GM23338 (cell line): ENCODE measurements around the gene ADORA1. TPM values are rescaled to one million over a fixed set of nuclear protein-coding genes. Genes with fewer than 3 reads are reported as not detected.

Experiments
- CREB1 ChIP-seq: fragments of 250-450 bp; sonication (Bioruptor Pico); IDR thresholded peaks from 2 replicates; pipeline ENCODE4 v1.5.0; 2020; ENCODE audit warnings: low read depth, mild to moderate bottlenecking, moderate library complexity
- CTCF ChIP-seq, 2 experiments: fragments of 200-600 bp in 1 of 2; sonication (generic) in 1 of 2; conservative IDR thresholded peaks; 2 replicates each; pipeline versions ENCODE4 v1.5.1 to v1.6.1; 2016 to 2017; ENCODE audit warnings: antibody characterized with exemption in 2 of 2, low read depth in 2 of 2, mild to moderate bottlenecking in 2 of 2, moderate library complexity in 1 of 2
- EZH2 ChIP-seq: fragments of 200-600 bp; sonication (generic); IDR thresholded peaks from one replicate; pipeline ENCODE4 v1.8.0; 2017; ENCODE audit warnings: antibody characterized with exemption, mild to moderate bottlenecking, low read depth; ENCODE audit not compliant: unreplicated experiment
- EZH2phosphoT487 ChIP-seq: fragments of 200-600 bp; sonication (generic); IDR thresholded peaks from one replicate; pipeline ENCODE4 v1.8.1; 2018; ENCODE audit warnings: antibody characterized with exemption; ENCODE audit not compliant: unreplicated experiment
- JUNB ChIP-seq: IDR thresholded peaks from one replicate; pipeline ENCODE4 v1.6.1; 2016; ENCODE audit warnings: antibody characterized with exemption; ENCODE audit not compliant: unreplicated experiment
- POLR2AphosphoS5 ChIP-seq: IDR thresholded peaks from 2 replicates; pipeline ENCODE4 v1.6.1; 2016; ENCODE audit warnings: antibody characterized with exemption, low read depth
- ZNF114 ChIP-seq: fragments of 250-450 bp; sonication (Bioruptor Pico); IDR thresholded peaks from 2 replicates; pipeline ENCODE4 v1.5.0; 2020; ENCODE audit warnings: mild to moderate bottlenecking, moderate library complexity
- ZNF331 ChIP-seq: fragments of 250-450 bp; sonication (Bioruptor Pico); IDR thresholded peaks from 2 replicates; pipeline ENCODE4 v1.5.0; 2020; ENCODE audit warnings: low read depth, mild to moderate bottlenecking, moderate library complexity
- polyA plus RNA-seq: library from polyadenylated mRNA; unstranded; fragments of >200 nt; fragmentation: Nextera tagmentation; extraction: Ambion mirVana; gene quantifications from 2 replicates; pipeline ENCODE4 v1.2.1, GENCODE V29; 2016
- total RNA-seq: library from RNA; depleted of rRNA; stranded (reverse); fragments of >200 nt; shearing (Covaris generic); gene quantifications from 2 replicates; pipeline ENCODE4 v1.2.3, GENCODE V29; 2014
- TF ChIP-seq, protein P1 (sequence below): fragments of 250-450 bp; sonication (Bioruptor Pico); IDR thresholded peaks from 2 replicates; pipeline ENCODE4 v1.5.0; 2020; ENCODE audit warnings: mild to moderate bottlenecking, moderate library complexity

The ADORA1 gene
- total and polyA plus RNA-seq, 2 experiments from 2014 or later, result 0.63 to 1.8 TPM

- TF ChIP-seq, protein P1, sequence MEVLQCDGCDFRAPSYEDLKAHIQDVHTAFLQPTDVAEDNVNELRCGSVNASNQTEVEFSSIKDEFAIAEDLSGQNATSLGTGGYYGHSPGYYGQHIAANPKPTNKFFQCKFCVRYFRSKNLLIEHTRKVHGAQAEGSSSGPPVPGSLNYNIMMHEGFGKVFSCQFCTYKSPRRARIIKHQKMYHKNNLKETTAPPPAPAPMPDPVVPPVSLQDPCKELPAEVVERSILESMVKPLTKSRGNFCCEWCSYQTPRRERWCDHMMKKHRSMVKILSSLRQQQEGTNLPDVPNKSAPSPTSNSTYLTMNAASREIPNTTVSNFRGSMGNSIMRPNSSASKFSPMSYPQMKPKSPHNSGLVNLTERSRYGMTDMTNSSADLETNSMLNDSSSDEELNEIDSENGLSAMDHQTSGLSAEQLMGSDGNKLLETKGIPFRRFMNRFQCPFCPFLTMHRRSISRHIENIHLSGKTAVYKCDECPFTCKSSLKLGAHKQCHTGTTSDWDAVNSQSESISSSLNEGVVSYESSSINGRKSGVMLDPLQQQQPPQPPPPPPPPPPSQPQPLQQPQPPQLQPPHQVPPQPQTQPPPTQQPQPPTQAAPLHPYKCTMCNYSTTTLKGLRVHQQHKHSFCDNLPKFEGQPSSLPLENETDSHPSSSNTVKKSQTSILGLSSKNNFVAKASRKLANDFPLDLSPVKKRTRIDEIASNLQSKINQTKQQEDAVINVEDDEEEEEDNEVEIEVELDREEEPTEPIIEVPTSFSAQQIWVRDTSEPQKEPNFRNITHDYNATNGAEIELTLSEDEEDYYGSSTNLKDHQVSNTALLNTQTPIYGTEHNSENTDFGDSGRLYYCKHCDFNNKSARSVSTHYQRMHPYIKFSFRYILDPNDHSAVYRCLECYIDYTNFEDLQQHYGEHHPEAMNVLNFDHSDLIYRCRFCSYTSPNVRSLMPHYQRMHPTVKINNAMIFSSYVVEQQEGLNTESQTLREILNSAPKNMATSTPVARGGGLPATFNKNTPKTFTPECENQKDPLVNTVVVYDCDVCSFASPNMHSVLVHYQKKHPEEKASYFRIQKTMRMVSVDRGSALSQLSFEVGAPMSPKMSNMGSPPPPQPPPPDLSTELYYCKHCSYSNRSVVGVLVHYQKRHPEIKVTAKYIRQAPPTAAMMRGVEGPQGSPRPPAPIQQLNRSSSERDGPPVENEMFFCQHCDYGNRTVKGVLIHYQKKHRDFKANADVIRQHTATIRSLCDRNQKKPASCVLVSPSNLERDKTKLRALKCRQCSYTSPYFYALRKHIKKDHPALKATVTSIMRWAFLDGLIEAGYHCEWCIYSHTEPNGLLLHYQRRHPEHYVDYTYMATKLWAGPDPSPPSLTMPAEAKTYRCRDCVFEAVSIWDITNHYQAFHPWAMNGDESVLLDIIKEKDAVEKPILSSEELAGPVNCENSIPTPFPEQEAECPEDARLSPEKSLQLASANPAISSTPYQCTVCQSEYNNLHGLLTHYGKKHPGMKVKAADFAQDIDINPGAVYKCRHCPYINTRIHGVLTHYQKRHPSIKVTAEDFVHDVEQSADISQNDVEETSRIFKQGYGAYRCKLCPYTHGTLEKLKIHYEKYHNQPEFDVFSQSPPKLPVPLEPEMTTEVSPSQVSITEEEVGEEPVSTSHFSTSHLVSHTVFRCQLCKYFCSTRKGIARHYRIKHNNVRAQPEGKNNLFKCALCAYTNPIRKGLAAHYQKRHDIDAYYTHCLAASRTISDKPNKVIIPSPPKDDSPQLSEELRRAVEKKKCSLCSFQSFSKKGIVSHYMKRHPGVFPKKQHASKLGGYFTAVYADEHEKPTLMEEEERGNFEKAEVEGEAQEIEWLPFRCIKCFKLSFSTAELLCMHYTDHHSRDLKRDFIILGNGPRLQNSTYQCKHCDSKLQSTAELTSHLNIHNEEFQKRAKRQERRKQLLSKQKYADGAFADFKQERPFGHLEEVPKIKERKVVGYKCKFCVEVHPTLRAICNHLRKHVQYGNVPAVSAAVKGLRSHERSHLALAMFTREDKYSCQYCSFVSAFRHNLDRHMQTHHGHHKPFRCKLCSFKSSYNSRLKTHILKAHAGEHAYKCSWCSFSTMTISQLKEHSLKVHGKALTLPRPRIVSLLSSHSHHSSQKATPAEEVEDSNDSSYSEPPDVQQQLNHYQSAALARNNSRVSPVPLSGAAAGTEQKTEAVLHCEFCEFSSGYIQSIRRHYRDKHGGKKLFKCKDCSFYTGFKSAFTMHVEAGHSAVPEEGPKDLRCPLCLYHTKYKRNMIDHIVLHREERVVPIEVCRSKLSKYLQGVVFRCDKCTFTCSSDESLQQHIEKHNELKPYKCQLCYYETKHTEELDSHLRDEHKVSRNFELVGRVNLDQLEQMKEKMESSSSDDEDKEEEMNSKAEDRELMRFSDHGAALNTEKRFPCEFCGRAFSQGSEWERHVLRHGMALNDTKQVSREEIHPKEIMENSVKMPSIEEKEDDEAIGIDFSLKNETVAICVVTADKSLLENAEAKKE (CRISPR knock-in tag), result no peak
- TF ChIP-seq EZH2 (no peak), POLR2AphosphoS5 (no peak), ZNF331 (CRISPR knock-in tag) (no peak), JUNB (no peak), EZH2phosphoT487 (no peak), CTCF (conservative IDR thresholded peaks at IDR 0.05; ENCODE audit: low read depth in 2 of 2) (no peak), ZNF114 (CRISPR knock-in tag) (no peak), CREB1 (CRISPR knock-in tag) (no peak)
These were observed 53.2 kb downstream of the ADORA1 start (continued) for GRCh38 chr1:203180611-203181330.
